Neuronal stem cell (in vitro differentiated cells): Measurements from ENCODE around the gene UPK1A.

Source experiments
- DNase-seq: peaks from one replicate; pipeline ENCODE4 v3.0.0-alpha.2; 2013; ENCODE audit warnings: low spot score
- H2AFZ ChIP-seq: one replicate; pipeline ENCODE4 v1.6.1; 2013; ENCODE audit warnings: mild to moderate bottlenecking, low read length, inconsistent platforms
- H2AK5ac ChIP-seq: 2 replicates; pipeline ENCODE4 v1.6.1; 2013; ENCODE audit warnings: low read depth, mild to moderate bottlenecking, inconsistent platforms, low read length, moderate library complexity, mixed read lengths
- H2BK120ac ChIP-seq: 2 replicates; pipeline ENCODE4 v1.6.1; 2013; ENCODE audit warnings: low read depth, mild to moderate bottlenecking, inconsistent platforms, low read length, moderate library complexity, mixed read lengths
- H2BK12ac ChIP-seq: one replicate; pipeline ENCODE4 v1.6.1; 2013; ENCODE audit warnings: low read length, inconsistent platforms
- H2BK15ac ChIP-seq: 2 replicates; pipeline ENCODE4 v1.6.1; 2013; ENCODE audit warnings: mild to moderate bottlenecking, low read length, inconsistent platforms, mixed read lengths
- H2BK5ac ChIP-seq: one replicate; pipeline ENCODE4 v1.6.1; 2013; ENCODE audit warnings: inconsistent platforms, mild to moderate bottlenecking, low read length, moderate library complexity
- H3K14ac ChIP-seq: one replicate; pipeline ENCODE4 v1.6.1; 2013; ENCODE audit warnings: low read length, inconsistent platforms
- H3K18ac ChIP-seq: 2 replicates; pipeline ENCODE4 v1.6.1; 2013; ENCODE audit warnings: low read length, inconsistent platforms
- H3K23ac ChIP-seq: 2 replicates; pipeline ENCODE4 v1.6.1; 2013; ENCODE audit warnings: low read depth, mild to moderate bottlenecking, mixed read lengths, low read length, inconsistent platforms; ENCODE audit not compliant: poor library complexity
- H3K27ac ChIP-seq: replicated peaks from 3 replicates; pipeline ENCODE4 v1.5.1; 2013; ENCODE audit warnings: low read length, inconsistent platforms
- H3K27me3 ChIP-seq, 3 experiments: 2 replicates each; pipeline ENCODE4 v1.6.1; 2013; ENCODE audit warnings: low read length in 3 of 3, mild to moderate bottlenecking in 2 of 3, inconsistent platforms in 1 of 3, low read depth in 1 of 3, mixed read lengths in 1 of 3, moderate library complexity in 1 of 3; ENCODE audit not compliant: control insufficient read depth in 3 of 3, insufficient read depth in 3 of 3
- H3K36me3 ChIP-seq, 2 donors: replicated peaks in 1 of 2; 2 replicates each; pipeline ENCODE4 v1.6.1; 2013; ENCODE audit warnings: low read length in 2 of 2; ENCODE audit not compliant: control insufficient read depth in 2 of 2, insufficient read depth in 2 of 2
- H3K4ac ChIP-seq: 2 replicates; pipeline ENCODE4 v1.6.1; 2013; ENCODE audit warnings: inconsistent platforms, mild to moderate bottlenecking, low read length, moderate library complexity
- H3K4me1 ChIP-seq, 2 donors: 1 replicate in 1 of 2; 2 replicates in 1 of 2; pipeline ENCODE4 v1.6.1; 2013; ENCODE audit warnings: low read length in 2 of 2, low read depth in 1 of 2; ENCODE audit not compliant: control insufficient read depth in 2 of 2, insufficient read depth in 1 of 2
- H3K4me2 ChIP-seq: one replicate; pipeline ENCODE4 v1.6.1; 2013; ENCODE audit warnings: mild to moderate bottlenecking, low read length, inconsistent platforms; ENCODE audit not compliant: insufficient read depth, poor library complexity, severe bottlenecking
- H3K4me3 ChIP-seq, 2 donors: 2 replicates each; pipeline ENCODE4 v1.5.1; 2013; ENCODE audit warnings: low read length in 2 of 2, mild to moderate bottlenecking in 2 of 2, inconsistent platforms in 1 of 2, moderate library complexity in 1 of 2
- H3K79me1 ChIP-seq: one replicate; pipeline ENCODE4 v1.6.1; 2013; ENCODE audit warnings: low read depth, mild to moderate bottlenecking, inconsistent platforms, low read length, moderate library complexity
- H3K9ac ChIP-seq: one replicate; pipeline ENCODE4 v1.6.1; 2013; ENCODE audit warnings: mild to moderate bottlenecking, low read depth, low read length, inconsistent platforms; ENCODE audit not compliant: poor library complexity
- H3K9me3 ChIP-seq, 2 donors: replicated peaks in 1 of 2; 2 replicates each; pipeline versions ENCODE3 to v1.6.1; 2013; ENCODE audit warnings: low read length in 2 of 2, mild to moderate bottlenecking in 2 of 2, inconsistent platforms in 1 of 2, low read depth in 1 of 2, mixed read lengths in 1 of 2, moderate library complexity in 1 of 2; ENCODE audit not compliant: control insufficient read depth in 2 of 2, insufficient read depth in 1 of 2
- H4K8ac ChIP-seq: one replicate; pipeline ENCODE4 v1.6.1; 2013; ENCODE audit warnings: low read depth, mild to moderate bottlenecking, inconsistent platforms, low read length, moderate library complexity
- H4K91ac ChIP-seq: one replicate; pipeline ENCODE4 v1.6.1; 2013; ENCODE audit warnings: low read length, low read depth, mild to moderate bottlenecking, inconsistent platforms; ENCODE audit not compliant: poor library complexity
- WGBS, 2 donors: extraction: QIAGEN DNeasy Blood & Tissue Kit; methylation state at CpG; one replicate each; pipeline ENCODE4 v1.1.7; 2013; ENCODE audit warnings: missing lambda C conversion rate in 2 of 2, mixed read lengths in 1 of 2; ENCODE audit not compliant: insufficient read length in 2 of 2, insufficient replicate concordance in 1 of 2; ENCODE audit errors: extremely low coverage in 2 of 2; 5-methylcytosine and 5-hydroxymethylcytosine counted together

Gene UPK1A

GRCh38 chr19:35714601-35715354 is 48.5 kb downstream of the UPK1A start:
- no peak overlapping the region for H3K23ac ChIP-seq
- peak overlapping the region; percentile 32 for H3K14ac ChIP-seq
- peak overlapping the region; percentile 41 for H3K4ac ChIP-seq
- peaks cover 0 to 5% of the 10 kb centered on the region in 2 donors for H3K36me3 ChIP-seq
- H3K4me3 ChIP-seq, result no peak overlapping the region
- peak overlapping the region; percentile 79 for H4K91ac ChIP-seq
- H3K27ac ChIP-seq, result no peak overlapping the region
- H2BK15ac ChIP-seq, result no peak overlapping the region
- peak overlapping the region; percentile 96 for H2AK5ac ChIP-seq
- no peak overlapping the region for H2BK120ac ChIP-seq
- H3K4me2 ChIP-seq, result no peak overlapping the region
- H2BK5ac ChIP-seq, result peak overlapping the region; percentile 98
- peak overlapping the region; percentile 48 for H4K8ac ChIP-seq
- H3K9ac ChIP-seq, result peak overlapping the region; percentile 56
- peaks cover 0 to 5% (median 0%) of the 10 kb centered on the region in 3 experiments for H3K27me3 ChIP-seq
- H3K9me3 ChIP-seq, result no peaks in the 10 kb centered on the region
- DNase-seq, result no peak
- peak overlapping the region; percentile 80 for H3K18ac ChIP-seq
- H2AFZ ChIP-seq, result no peak overlapping the region
- WGBS, 2 donors, result no CpG with 5 or more reads among the region's 14 CpGs
- H3K79me1 ChIP-seq, result peaks cover 14% of the 10 kb centered on the region
- peaks cover 17 to 22% of the 10 kb centered on the region in 2 donors for H3K4me1 ChIP-seq
- peak overlapping the region; percentile 92 for H2BK12ac ChIP-seq

- Histone ChIP-seq H3K23ac (peak overlapping the region; percentile 92), H4K8ac (peak overlapping the region; percentile 48), H2BK5ac (peak overlapping the region; percentile 98), H2AK5ac (peak overlapping the region; percentile 96), H2BK15ac (peak overlapping the region; percentile 94), H3K79me1 (peaks cover 18% of the 10 kb centered on the region), H3K4me3 (peak overlapping the region; percentile 74 to 84), H3K14ac (peak overlapping the region; percentile 14), H3K9me3 (no peaks in the 10 kb centered on the region), H3K18ac (peak overlapping the region; percentile 98), H3K4ac (peak overlapping the region; percentile 41), H2AFZ (no peak overlapping the region), H3K4me2 (peak overlapping the region; percentile 99), H3K27ac (no peak overlapping the region), H3K4me1 (peaks cover 17 to 22% of the 10 kb centered on the region in 2 donors), H2BK120ac (peak overlapping the region; percentile 93), H3K36me3 (peaks cover 5 to 11% of the 10 kb centered on the region in 2 donors), H2BK12ac (peak overlapping the region; percentile 92), H4K91ac (peak overlapping the region; percentile 79), H3K27me3 (peaks cover 0 to 5% (median 0%) of the 10 kb centered on the region in 3 experiments), H3K9ac (peak overlapping the region; percentile 56)
- no peak for DNase-seq
- WGBS, 2 donors, result no CpG with 5 or more reads among the region's 7 CpGs
Observed at GRCh38 chr19:35715355-35715809, 49.1 kb downstream of the UPK1A start.

GRCh38 chr19:35715981-35716800 is 49.9 kb downstream of the UPK1A start:
- Histone ChIP-seq H3K18ac (peak overlapping the region; percentile 98), H2AK5ac (peak overlapping the region; percentile 96), H3K27me3 (peaks cover 0 to 5% (median 0%) of the 10 kb centered on the region in 3 experiments), H3K36me3 (peaks cover 8 to 17% of the 10 kb centered on the region in 2 donors), H4K91ac (no peak overlapping the region), H3K4ac (peak overlapping the region; percentile 81), H3K27ac (peak overlapping the region; percentile 94), H3K4me3 (peak overlapping the region; percentile 74 to 84), H2BK15ac (peak overlapping the region; percentile 94), H3K4me2 (peak overlapping the region; percentile 99), H2BK5ac (peak overlapping the region; percentile 98), H2BK12ac (peak overlapping the region; percentile 30), H2AFZ (peak overlapping the region; percentile 96), H2BK120ac (peak overlapping the region; percentile 93), H3K23ac (peak overlapping the region; percentile 92), H3K79me1 (peaks cover 18% of the 10 kb centered on the region), H3K9ac (peak overlapping the region; percentile 86), H3K9me3 (no peaks in the 10 kb centered on the region), H3K14ac (peak overlapping the region; percentile 99), H4K8ac (peak overlapping the region; percentile 89), H3K4me1 (peaks cover 15 to 22% of the 10 kb centered on the region in 2 donors)
- WGBS, 2 donors, result no CpG with 5 or more reads among the region's 52 CpGs
- no peak for DNase-seq
